Muscle of leg (tissue), 11 donors: ENCODE measurements around the gene GJC3. TPM values are rescaled to one million over a fixed set of nuclear protein-coding genes. Genes with fewer than 3 reads are reported as not detected.

Experiments used
- DNase-seq: peaks from one replicate; pipeline ENCODE4 v3.0.0; 2013
- H3K27ac ChIP-seq: one replicate; pipeline ENCODE4 v1.5.1; 2013; ENCODE audit warnings: mild to moderate bottlenecking, low read length, control low read depth
- H3K27me3 ChIP-seq: one replicate; pipeline ENCODE4 v1.6.1; 2013; ENCODE audit warnings: low read length; ENCODE audit not compliant: control insufficient read depth, insufficient read depth
- H3K36me3 ChIP-seq: one replicate; pipeline ENCODE4 v1.6.1; 2013; ENCODE audit warnings: low read length; ENCODE audit not compliant: control insufficient read depth, insufficient read depth
- H3K4me1 ChIP-seq: one replicate; pipeline ENCODE4 v1.6.1; 2013; ENCODE audit warnings: low read length; ENCODE audit not compliant: control insufficient read depth, insufficient read depth
- H3K4me3 ChIP-seq: one replicate; pipeline ENCODE4 v1.5.1; 2013; ENCODE audit warnings: low read length, control low read depth
- H3K9me3 ChIP-seq: replicated peaks from 2 replicates; pipeline ENCODE4 v1.6.1; 2013; ENCODE audit warnings: low read depth, low read length; ENCODE audit not compliant: control insufficient read depth
- WGBS: methylation state at CpG from one replicate; pipeline ENCODE4 v1.1.5; 2013; ENCODE audit warnings: missing lambda C conversion rate; ENCODE audit not compliant: insufficient coverage; 5-methylcytosine and 5-hydroxymethylcytosine counted together
- polyA plus RNA-seq, 8 donors: library from polyadenylated mRNA; unstranded; fragments of 120-200 nt; gene quantifications; one replicate each; pipeline versions ENCODE4 v1.2.1 to v1.2.3, GENCODE V29; 2013; ENCODE audit warnings: inconsistent platforms in 1 of 8, low replicate concordance in 1 of 8; ENCODE audit not compliant: insufficient read length in 8 of 8, insufficient read depth in 1 of 8
- total RNA-seq: library from RNA; stranded (reverse); fragments of 120-200 nt; gene quantifications from one replicate; pipeline ENCODE4 v1.2.4, GENCODE V29; 2013

Gene GJC3
- total and polyA plus RNA-seq, 9 donors = 0.28 to 0.62 (median 0.42) TPM

GRCh38 chr7:99876933-99877332, 52.5 kb downstream of the GJC3 start, which contains the start of gene OR2AE1:
TSS of gene OR2AE1 (minus strand) at chr7:99877033. CDS start at chr7:99877033, 0 bp downstream.
- no peaks in the 10 kb centered on the region for H3K27me3 ChIP-seq
- no peaks in the 10 kb centered on the region for H3K36me3 ChIP-seq
- H3K4me3 ChIP-seq = no peak within 1 kb of the TSS
- WGBS = no CpG with 5 or more reads among the region's 3 CpGs
- H3K9me3 ChIP-seq = no peaks in the 10 kb centered on the region
- H3K4me1 ChIP-seq = no peaks in the 10 kb centered on the region
- DNase-seq = no peak
- H3K27ac ChIP-seq = no peak within 1 kb of the TSS

GRCh38 chr7:99876491-99876890, 52.9 kb downstream of the GJC3 start:
- Histone ChIP-seq H3K9me3 (no peaks in the 10 kb centered on the region), H3K4me3 (no peak overlapping the region), H3K36me3 (no peaks in the 10 kb centered on the region), H3K27me3 (no peaks in the 10 kb centered on the region), H3K27ac (no peak overlapping the region), H3K4me1 (no peaks in the 10 kb centered on the region)
- WGBS = 90% methylated on average over 2 of the region's 5 CpGs
- DNase-seq = no peak

Other genes starting within 250 kb of the GJC3 start
- gene CYP3A5, start 249.6 kb downstream of the GJC3 start, total RNA-seq = 0.93 TPM
- 1 to 10 TPM in 3 of 8 donors, under 1 TPM in 5; 0.40 to 8.1 (median 0.83) TPM for gene CYP3A5, start 249.6 kb downstream of the GJC3 start, polyA plus RNA-seq
- gene CYP3A7, start 194.4 kb downstream of the GJC3 start, total RNA-seq = 0.58 TPM
- 1 to 10 TPM in 2 of 8 donors, under 1 TPM in 2, not detected in 4; 0.11 to 6.2 (median 1.7) TPM for gene CYP3A7, start 194.4 kb downstream of the GJC3 start, polyA plus RNA-seq
- gene CYP3A4, start 145.4 kb downstream of the GJC3 start, total RNA-seq = 0.04 TPM
- gene CYP3A4, start 145.4 kb downstream of the GJC3 start, polyA plus RNA-seq = 1 to 10 TPM in 1 of 8 donors, under 1 TPM in 6, not detected in 1; 0.07 to 1.8 (median 0.13) TPM
- gene CYP3A43, start 101.6 kb downstream of the GJC3 start, total RNA-seq = not detected
- gene CYP3A43, start 101.6 kb downstream of the GJC3 start, polyA plus RNA-seq = under 1 TPM in 2 of 8 donors, not detected in 6; 0.08 to 0.16 TPM
- not detected for gene OR2AE1, start 52.6 kb downstream of the GJC3 start, total RNA-seq
- gene OR2AE1, start 52.6 kb downstream of the GJC3 start, polyA plus RNA-seq = under 1 TPM in 1 of 8 donors, not detected in 7; 0.29 TPM
- gene TRIM4, start 10.1 kb downstream of the GJC3 start, total RNA-seq = 16.5 TPM
- gene TRIM4, start 10.1 kb downstream of the GJC3 start, polyA plus RNA-seq = 10 to 100 TPM; 14.6 to 21.5 (median 17.0) TPM
- gene AZGP1, start 46.4 kb upstream of the GJC3 start, total RNA-seq = 0.75 TPM
- gene AZGP1, start 46.4 kb upstream of the GJC3 start, polyA plus RNA-seq = 1 to 10 TPM in 4 of 8 donors, under 1 TPM in 4; 0.31 to 3.2 (median 0.94) TPM
- gene ZKSCAN1, start 86.0 kb upstream of the GJC3 start, total RNA-seq = 48.2 TPM
- 10 to 100 TPM; 20.6 to 37.3 (median 26.9) TPM for gene ZKSCAN1, start 86.0 kb upstream of the GJC3 start, polyA plus RNA-seq
- gene ZSCAN21, start 120.2 kb upstream of the GJC3 start, total RNA-seq = 15.8 TPM
- 10 to 100 TPM; 12.3 to 14.8 (median 13.4) TPM for gene ZSCAN21, start 120.2 kb upstream of the GJC3 start, polyA plus RNA-seq
- gene ZNF3, start 152.1 kb upstream of the GJC3 start, total RNA-seq = 31.8 TPM
- gene ZNF3, start 152.1 kb upstream of the GJC3 start, polyA plus RNA-seq = 10 to 100 TPM; 22.5 to 29.7 (median 25.1) TPM
- 42.3 TPM for gene COPS6, start 159.3 kb upstream of the GJC3 start, total RNA-seq
- 100 to 1,000 TPM in 1 of 8 donors, 10 to 100 TPM in 7; 88.3 to 100 (median 94.1) TPM for gene COPS6, start 159.3 kb upstream of the GJC3 start, polyA plus RNA-seq
- 57.7 TPM for gene MCM7, start 171.8 kb upstream of the GJC3 start, total RNA-seq
- 10 to 100 TPM; 69.2 to 88.7 (median 81.0) TPM for gene MCM7, start 171.8 kb upstream of the GJC3 start, polyA plus RNA-seq
- gene AP4M1, start 172.0 kb upstream of the GJC3 start, total RNA-seq = 15.8 TPM
- 10 to 100 TPM; 20.4 to 29.5 (median 23.3) TPM for gene AP4M1, start 172.0 kb upstream of the GJC3 start, polyA plus RNA-seq
- 14.1 TPM for gene TAF6, start 189.7 kb upstream of the GJC3 start, total RNA-seq
- gene TAF6, start 189.7 kb upstream of the GJC3 start, polyA plus RNA-seq = 10 to 100 TPM; 31.6 to 41.0 (median 35.0) TPM
- gene CNPY4, start 190.0 kb upstream of the GJC3 start, total RNA-seq = 50.2 TPM
- gene CNPY4, start 190.0 kb upstream of the GJC3 start, polyA plus RNA-seq = 10 to 100 TPM; 31.0 to 56.4 (median 42.6) TPM
- 2.3 TPM for gene MBLAC1, start 197.3 kb upstream of the GJC3 start, total RNA-seq
- 1 to 10 TPM; 1.2 to 2.2 (median 1.4) TPM for gene MBLAC1, start 197.3 kb upstream of the GJC3 start, polyA plus RNA-seq
- 97.1 TPM for gene LAMTOR4, start 219.3 kb upstream of the GJC3 start, total RNA-seq
- gene LAMTOR4, start 219.3 kb upstream of the GJC3 start, polyA plus RNA-seq = 10 to 100 TPM; 65.0 to 84.3 (median 72.8) TPM
- 5.8 TPM for gene TRAPPC14, start 229.1 kb upstream of the GJC3 start, total RNA-seq
- gene TRAPPC14, start 229.1 kb upstream of the GJC3 start, polyA plus RNA-seq = 10 to 100 TPM in 7 of 8 donors, 1 to 10 TPM in 1; 8.5 to 13.9 (median 10.9) TPM
- gene GAL3ST4, start 239.0 kb upstream of the GJC3 start, total RNA-seq = 4.3 TPM
- 10 to 100 TPM in 7 of 8 donors, 1 to 10 TPM in 1; 8.9 to 18.7 (median 12.1) TPM for gene GAL3ST4, start 239.0 kb upstream of the GJC3 start, polyA plus RNA-seq
- gene GPC2, start 247.8 kb upstream of the GJC3 start, total RNA-seq = 3.9 TPM
- gene GPC2, start 247.8 kb upstream of the GJC3 start, polyA plus RNA-seq = 10 to 100 TPM in 2 of 8 donors, 1 to 10 TPM in 6; 5.9 to 11.2 (median 8.4) TPM
- 1.6 TPM for gene STAG3, start 248.3 kb upstream of the GJC3 start, total RNA-seq
- gene STAG3, start 248.3 kb upstream of the GJC3 start, polyA plus RNA-seq = 10 to 100 TPM in 5 of 8 donors, 1 to 10 TPM in 3; 9.0 to 20.2 (median 13.2) TPM